Neutrophil (primary cell): ENCODE results near the gene ZNF782.
"Not testable (repeated sequence)": the region's sequence is repeated elsewhere in the genome, so short reads cannot be mapped to it uniquely, and the experiment has no call there.

Source experiments
- H3K27ac ChIP-seq: fragments of 200-600 bp; sonication (generic); 2 replicates; pipeline ENCODE4 v1.5.1; 2016; ENCODE audit warnings: mild to moderate bottlenecking, moderate library complexity
- H3K27me3 ChIP-seq: fragments of 200-600 bp; sonication (generic); 2 replicates; pipeline ENCODE4 v1.6.0; 2016; ENCODE audit warnings: mild to moderate bottlenecking
- H3K36me3 ChIP-seq: fragments of 200-600 bp; sonication (generic); 2 replicates; pipeline ENCODE4 v1.5.1; 2017
- H3K4me1 ChIP-seq, 2 experiments: fragments of 200-600 bp in 1 of 2; sonication (generic) in 1 of 2; 1 replicate in 1 of 2; 2 replicates in 1 of 2; pipeline versions ENCODE4 v1.5.1 to v1.6.1; 2013 to 2016; ENCODE audit warnings: low read depth in 1 of 2, low read length in 1 of 2, mild to moderate bottlenecking in 1 of 2, moderate library complexity in 1 of 2; ENCODE audit not compliant: control insufficient read depth in 1 of 2, insufficient read depth in 1 of 2
- H3K4me3 ChIP-seq, 2 experiments: fragments of 200-600 bp in 1 of 2; sonication (generic) in 1 of 2; 1 replicate in 1 of 2; 2 replicates in 1 of 2; pipeline ENCODE4 v1.5.1; 2013 to 2016; ENCODE audit warnings: low read depth in 1 of 2, low read length in 1 of 2, mild to moderate bottlenecking in 1 of 2, moderate library complexity in 1 of 2
- H3K9me3 ChIP-seq: fragments of 200-600 bp; sonication (generic); 2 replicates; pipeline ENCODE4 v1.5.1; 2016
- CTCF ChIP-seq: fragments of 200-600 bp; sonication (generic); IDR thresholded peaks from 2 replicates; pipeline ENCODE4 v1.5.1; 2016; ENCODE audit warnings: antibody characterized with exemption

ZNF782 gene

GRCh38 chr9:96818533-96818932 lies 35.8 kb downstream of the ZNF782 start:
- TF ChIP-seq CTCF: no peak
- Histone ChIP-seq H3K9me3 (peaks cover 61% of the 10 kb centered on the region), H3K4me3 (no peak overlapping the region), H3K4me1 (no peaks in the 10 kb centered on the region), H3K36me3 (peaks cover 9% of the 10 kb centered on the region), H3K27me3 (no peaks in the 10 kb centered on the region), H3K27ac (no peak overlapping the region)

- Histone ChIP-seq H3K36me3 (peaks cover 3% of the 10 kb centered on the region), H3K4me3 (no peak overlapping the region), H3K9me3 (peaks cover 55% of the 10 kb centered on the region), H3K4me1 (no peaks in the 10 kb centered on the region), H3K27me3 (no peaks in the 10 kb centered on the region), H3K27ac (no peak overlapping the region)
- no peak for TF ChIP-seq CTCF
These were observed 36.3 kb downstream of the ZNF782 start for GRCh38 chr9:96817973-96818372.

- no peaks in the 10 kb centered on the region for H3K27me3 ChIP-seq
- H3K4me3 ChIP-seq: no peak overlapping the region
- no peaks in the 10 kb centered on the region for H3K36me3 ChIP-seq
- peaks cover 21% of the 10 kb centered on the region for H3K9me3 ChIP-seq
- no peaks in the 10 kb centered on the region for H3K4me1 ChIP-seq
- TF ChIP-seq CTCF: no peak
- no peak overlapping the region for H3K27ac ChIP-seq
These were observed 40.7 kb downstream of the ZNF782 start for GRCh38 chr9:96813607-96814006.

GRCh38 chr9:96798959-96799358 lies 55.4 kb downstream of the ZNF782 start:
- not testable (repeated sequence) for H3K4me1 ChIP-seq, H3K4me3 ChIP-seq, H3K27me3 ChIP-seq, H3K36me3 ChIP-seq, H3K27ac ChIP-seq
- H3K9me3 ChIP-seq: peaks cover 27% of the 10 kb centered on the region

GRCh38 chr9:96784021-96784420 lies 70.3 kb downstream of the ZNF782 start:
- Histone ChIP-seq H3K9me3 (no peaks in the 10 kb centered on the region), H3K4me1 (no peaks in the 10 kb centered on the region), H3K27ac (no peak overlapping the region), H3K27me3 (no peaks in the 10 kb centered on the region), H3K4me3 (no peak overlapping the region), H3K36me3 (no peaks in the 10 kb centered on the region)
- no peak for TF ChIP-seq CTCF

GRCh38 chr9:96782235-96782634 lies 72.1 kb downstream of the ZNF782 start:
- Histone ChIP-seq H3K4me3 (no peak overlapping the region), H3K27me3 (no peaks in the 10 kb centered on the region), H3K36me3 (no peaks in the 10 kb centered on the region), H3K27ac (no peak overlapping the region), H3K4me1 (peaks cover 7 to 9% of the 10 kb centered on the region in 2 experiments), H3K9me3 (no peaks in the 10 kb centered on the region)
- TF ChIP-seq CTCF: no peak
